Tibial artery (tissue), 4 donors: ENCODE measurements around the gene MLLT11.
A peak's percentile ranks its signal among the peaks of the same experiment; 100 is the strongest.

ENCODE experiments used
- DNase-seq, 2 donors: peaks; one replicate each; pipeline ENCODE4 v3.0.0-alpha.2; 2019
- H3K27ac ChIP-seq, 2 donors: fragments of 200-600 bp; sonication (generic) in 1 of 2; 1 replicate in 1 of 2; 2 replicates in 1 of 2; pipeline ENCODE4 v1.5.1; 2018 to 2019; ENCODE audit warnings: mild to moderate bottlenecking in 1 of 2
- H3K27me3 ChIP-seq, 2 donors: fragments of 200-600 bp; sonication (generic) in 1 of 2; one replicate each; pipeline versions ENCODE4 v1.5.1 to v1.6.0; 2016 to 2019
- H3K36me3 ChIP-seq, 3 donors: fragments of 200-600 bp; sonication (generic) in 2 of 3; one replicate each; pipeline ENCODE4 v1.5.1; 2016 to 2019; ENCODE audit warnings: mild to moderate bottlenecking in 2 of 3
- H3K4me1 ChIP-seq, 4 donors: fragments of 200-600 bp; sonication (generic) in 2 of 4; 1 replicate in 3 of 4; 2 replicates in 1 of 4; pipeline ENCODE4 v1.5.1; 2016 to 2019
- H3K4me3 ChIP-seq, 2 donors: fragments of 200-600 bp; sonication (generic) in 1 of 2; 1 replicate in 1 of 2; 2 replicates in 1 of 2; pipeline ENCODE4 v1.5.1; 2018 to 2019; ENCODE audit warnings: mild to moderate bottlenecking in 2 of 2
- H3K9me3 ChIP-seq, 3 donors: fragments of 200-600 bp; sonication (generic) in 1 of 3; one replicate each; pipeline ENCODE4 v1.5.1; 2016 to 2019
- CTCF ChIP-seq, 2 experiments: fragments of 200-600 bp in 1 of 2; fragments of 450-650 bp in 1 of 2; IDR thresholded peaks; one replicate each; pipeline ENCODE4 v1.5.1; 2017 to 2019; ENCODE audit warnings: antibody characterized with exemption in 2 of 2, mild to moderate bottlenecking in 1 of 2, moderate library complexity in 1 of 2
- intact Hi-C: fragments of 100-400 bp; cut with DNase I; formaldehyde crosslinking; loops from one replicate; pipeline ENCODE4 v1.15.0; 2023; ENCODE audit warnings: low total_unique reads

Gene MLLT11

GRCh38 chr1:151065089-151065645 is 5.0 kb downstream of the MLLT11 start:
- intact Hi-C loops: no loop called here
- H3K27me3 ChIP-seq: no peaks in the 10 kb centered on the region
- H3K36me3 ChIP-seq: no peaks in the 10 kb centered on the region
- no peak overlapping the region for H3K4me3 ChIP-seq
- no peak overlapping the region for H3K27ac ChIP-seq
- TF ChIP-seq CTCF (IDR thresholded peaks at IDR 0.05): no peak
- H3K4me1 ChIP-seq: peaks cover 0 to 15% (median 5%) of the 10 kb centered on the region in 4 donors
- DNase-seq: no peak
- H3K9me3 ChIP-seq: no peaks in the 10 kb centered on the region

- no peak overlapping the region for H3K27ac ChIP-seq
- peaks cover 0 to 13% (median 4%) of the 10 kb centered on the region in 4 donors for H3K4me1 ChIP-seq
- DNase-seq: peak in 1 of 2 donors; percentile 53
- intact Hi-C loops: no loop called here
- no peaks in the 10 kb centered on the region for H3K36me3 ChIP-seq
- no peaks in the 10 kb centered on the region for H3K27me3 ChIP-seq
- H3K4me3 ChIP-seq: no peak overlapping the region
- no peaks in the 10 kb centered on the region for H3K9me3 ChIP-seq
- TF ChIP-seq CTCF (IDR thresholded peaks at IDR 0.05): no peak
Measured at GRCh38 chr1:151067185-151067584, 7.0 kb downstream of the MLLT11 start.

- Histone ChIP-seq H3K9me3 (no peaks in the 10 kb centered on the region), H3K27ac (peak overlapping the region in 1 of 2 donors; percentile 96), H3K4me1 (peaks cover 0 to 13% (median 4%) of the 10 kb centered on the region in 4 donors), H3K36me3 (no peaks in the 10 kb centered on the region), H3K4me3 (no peak overlapping the region), H3K27me3 (no peaks in the 10 kb centered on the region)
- intact Hi-C loops: no loop called here
- no peak for DNase-seq
- TF ChIP-seq CTCF (IDR thresholded peaks at IDR 0.05): no peak
Measured at GRCh38 chr1:151069103-151069486, 8.9 kb downstream of the MLLT11 start.

- no peaks in the 10 kb centered on the region for H3K9me3 ChIP-seq
- peak within 1 kb of the TSS; percentile 70 to 93 for H3K4me3 ChIP-seq
- peak; percentile 93 to 98 for DNase-seq
- H3K27me3 ChIP-seq: no peaks in the 10 kb centered on the region
- peaks cover 0 to 8% (median 0%) of the 10 kb centered on the region in 3 donors for H3K36me3 ChIP-seq
- H3K27ac ChIP-seq: peak within 1 kb of the TSS; percentile 96 to 99
- H3K4me1 ChIP-seq: peaks cover 0 to 13% (median 4%) of the 10 kb centered on the region in 4 donors
- TF ChIP-seq CTCF (IDR thresholded peaks at IDR 0.05): peak; percentile 54 to 93
- intact Hi-C loops: no loop called here
Measured at GRCh38 chr1:151070474-151071276, 10.5 kb downstream of the MLLT11 start, which contains the start of gene GABPB2. GABPB2 (plus strand) TSS chr1:151070761; CDS start chr1:151088190, 17,429 bp downstream.

GRCh38 chr1:151072224-151072623 is 12.0 kb downstream of the MLLT11 start:
- intact Hi-C loops: no loop called here
- Histone ChIP-seq H3K27ac (peak overlapping the region in 1 of 2 donors; percentile 96), H3K9me3 (no peaks in the 10 kb centered on the region), H3K27me3 (no peaks in the 10 kb centered on the region), H3K4me1 (peaks cover 0 to 13% (median 4%) of the 10 kb centered on the region in 4 donors), H3K4me3 (no peak overlapping the region), H3K36me3 (peaks cover 0 to 8% (median 0%) of the 10 kb centered on the region in 3 donors)
- no peak for DNase-seq
- TF ChIP-seq CTCF (IDR thresholded peaks at IDR 0.05): no peak
